ENCODE results near the gene TENM3.

TENM3 gene

GRCh38 chr4:182391111-182391684 is 148.0 kb downstream of the TENM3 start:
- DNase-seq: no peak

GRCh38 chr4:182394181-182394580 is 151.0 kb downstream of the TENM3 start:
- DNase-seq: no peak

GRCh38 chr4:182400081-182400480 is 156.9 kb downstream of the TENM3 start:
- DNase-seq: no peak

- DNase-seq: no peak
Observed at GRCh38 chr4:182400790-182401189, 157.6 kb downstream of the TENM3 start.

GRCh38 chr4:182404376-182404775 is 161.2 kb downstream of the TENM3 start:
- DNase-seq: no peak

- DNase-seq: no peak
Observed at GRCh38 chr4:182405087-182405486, 161.9 kb downstream of the TENM3 start.

GRCh38 chr4:182409271-182409670 is 166.1 kb downstream of the TENM3 start:
- DNase-seq: no peak

GRCh38 chr4:182411391-182411790 is 168.2 kb downstream of the TENM3 start:
- DNase-seq: no peak

GRCh38 chr4:182413550-182413949 is 170.3 kb downstream of the TENM3 start:
- no peak for DNase-seq

- DNase-seq: no peak
Observed at GRCh38 chr4:182415116-182415515, 171.9 kb downstream of the TENM3 start.

GRCh38 chr4:182416067-182416466 is 172.9 kb downstream of the TENM3 start:
- no peak for DNase-seq

- DNase-seq: no peak
Observed at GRCh38 chr4:182418054-182418734, 175.0 kb downstream of the TENM3 start.

GRCh38 chr4:182420189-182420588 is 177.0 kb downstream of the TENM3 start:
- DNase-seq: no peak

- DNase-seq: no peak
Observed at GRCh38 chr4:182421753-182422152, 178.6 kb downstream of the TENM3 start.

GRCh38 chr4:182425302-182425701 is 182.1 kb downstream of the TENM3 start:
- DNase-seq: no peak

- DNase-seq: no peak
Observed at GRCh38 chr4:182426901-182427300, 183.7 kb downstream of the TENM3 start.

GRCh38 chr4:182427554-182427953 is 184.4 kb downstream of the TENM3 start:
- no peak for DNase-seq

- DNase-seq: no peak
Observed at GRCh38 chr4:182429896-182430295, 186.7 kb downstream of the TENM3 start.

GRCh38 chr4:182432819-182433218 is 189.6 kb downstream of the TENM3 start:
- DNase-seq: no peak

- no peak for DNase-seq
Observed at GRCh38 chr4:182434720-182435119, 191.5 kb downstream of the TENM3 start.

- peak in 1 of 58 donors; percentile 12 for DNase-seq
Observed at GRCh38 chr4:182435401-182435800, 192.2 kb downstream of the TENM3 start.

GRCh38 chr4:182443070-182443469 is 199.9 kb downstream of the TENM3 start:
- DNase-seq: no peak

- peak in 5 of 58 donors; percentile 1 to 41 (median 24) for DNase-seq
Observed at GRCh38 chr4:182447767-182448280, 204.6 kb downstream of the TENM3 start.

Measured in anterior cingulate cortex (tissue), 58 donors.